Astrocyte of the spinal cord (primary cell): ENCODE results near the gene SPOCD1.

Source experiments
- DNase-seq: peaks from one replicate; pipeline ENCODE4 v3.0.0; 2011; ENCODE audit warnings: low read depth, low spot score
- H3K4me3 ChIP-seq: 2 replicates; pipeline ENCODE4 v1.5.1; 2011; ENCODE audit warnings: low read depth, mild to moderate bottlenecking, low read length, moderate library complexity
- in situ Hi-C: cut with HindIII; loops from 2 replicates; pipeline ENCODE4 v1.10.0; 2017; ENCODE audit warnings: low sequenced_read_pairs
- TF ChIP-seq, protein P1 (sequence below): IDR thresholded peaks from 2 replicates; pipeline ENCODE4 v1.5.1; 2012; ENCODE audit warnings: low read depth, mild to moderate bottlenecking, low read length, inconsistent platforms

SPOCD1 gene

DNA sequence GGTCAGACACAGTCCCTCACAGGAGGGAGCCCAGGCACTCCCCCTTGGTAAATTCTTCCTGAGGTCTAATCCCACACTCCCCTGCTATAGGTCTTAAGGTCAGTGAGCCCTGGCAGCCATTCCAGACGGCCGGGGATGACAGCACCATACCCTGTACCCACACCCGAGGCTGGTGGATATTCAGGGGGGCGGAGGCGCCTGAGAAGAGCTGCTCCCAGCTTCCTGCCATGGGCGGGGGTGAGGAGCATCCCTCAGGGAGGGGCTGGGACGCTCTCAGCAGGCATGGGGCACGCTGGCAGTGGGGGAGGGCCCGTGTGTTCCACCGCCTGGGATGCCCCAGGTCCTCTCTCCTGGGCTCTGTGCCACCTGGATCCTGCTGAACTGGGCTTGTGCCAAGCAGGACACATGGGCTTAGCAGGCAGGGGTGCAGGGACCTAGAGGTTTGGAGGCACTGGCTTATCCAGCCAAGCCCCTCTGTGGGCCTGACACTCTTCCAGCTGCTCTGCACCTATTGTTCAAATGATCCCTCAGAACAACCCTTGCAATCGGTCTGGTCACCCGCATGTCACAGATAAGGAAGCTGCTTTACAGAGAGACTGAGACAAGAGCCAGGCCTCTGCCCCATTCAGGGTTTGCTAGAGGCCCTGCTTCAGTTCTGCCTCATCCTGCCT is 46.0 kb downstream of the SPOCD1 start:
- TF ChIP-seq, protein P1, sequence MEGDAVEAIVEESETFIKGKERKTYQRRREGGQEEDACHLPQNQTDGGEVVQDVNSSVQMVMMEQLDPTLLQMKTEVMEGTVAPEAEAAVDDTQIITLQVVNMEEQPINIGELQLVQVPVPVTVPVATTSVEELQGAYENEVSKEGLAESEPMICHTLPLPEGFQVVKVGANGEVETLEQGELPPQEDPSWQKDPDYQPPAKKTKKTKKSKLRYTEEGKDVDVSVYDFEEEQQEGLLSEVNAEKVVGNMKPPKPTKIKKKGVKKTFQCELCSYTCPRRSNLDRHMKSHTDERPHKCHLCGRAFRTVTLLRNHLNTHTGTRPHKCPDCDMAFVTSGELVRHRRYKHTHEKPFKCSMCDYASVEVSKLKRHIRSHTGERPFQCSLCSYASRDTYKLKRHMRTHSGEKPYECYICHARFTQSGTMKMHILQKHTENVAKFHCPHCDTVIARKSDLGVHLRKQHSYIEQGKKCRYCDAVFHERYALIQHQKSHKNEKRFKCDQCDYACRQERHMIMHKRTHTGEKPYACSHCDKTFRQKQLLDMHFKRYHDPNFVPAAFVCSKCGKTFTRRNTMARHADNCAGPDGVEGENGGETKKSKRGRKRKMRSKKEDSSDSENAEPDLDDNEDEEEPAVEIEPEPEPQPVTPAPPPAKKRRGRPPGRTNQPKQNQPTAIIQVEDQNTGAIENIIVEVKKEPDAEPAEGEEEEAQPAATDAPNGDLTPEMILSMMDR: no peak
- DNase-seq: no peak
- no peak overlapping the region for H3K4me3 ChIP-seq
- in situ Hi-C loops: no loop called here

DNA sequence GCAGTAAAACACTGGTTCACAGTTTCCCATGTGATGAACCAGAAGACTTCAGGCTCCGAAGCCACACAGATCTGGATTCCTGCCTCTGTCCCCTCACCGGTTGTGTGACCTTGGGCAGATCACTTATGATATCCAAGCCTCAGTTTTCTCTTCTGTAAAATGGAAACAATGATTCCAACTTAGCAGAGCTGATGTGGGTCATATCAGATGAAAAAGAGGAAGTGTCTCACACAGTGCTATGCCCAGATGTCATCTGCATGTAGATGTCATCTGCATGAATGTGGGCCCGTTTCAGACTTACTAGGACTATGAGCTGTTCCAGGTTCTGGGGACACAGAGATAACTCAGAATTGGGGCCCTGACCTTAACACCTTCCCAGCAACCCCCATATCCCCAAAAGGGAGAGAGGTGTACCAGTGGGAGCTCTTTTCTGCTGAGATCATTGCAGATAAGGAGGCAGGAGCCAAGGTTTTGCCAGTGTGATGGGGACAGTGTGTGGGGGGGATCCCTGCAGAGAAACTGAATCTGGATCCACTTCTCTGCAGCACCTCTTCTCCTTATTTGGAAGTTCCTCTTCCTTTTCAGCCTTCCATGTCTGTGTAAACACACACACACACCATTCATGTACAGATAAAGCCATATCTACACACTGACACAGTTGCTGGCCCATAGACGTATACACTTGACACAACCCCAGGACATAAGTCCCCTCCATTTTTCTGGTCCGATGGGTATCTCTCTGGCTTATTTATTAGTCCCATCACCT is 46.7 kb downstream of the SPOCD1 start:
- DNase-seq: no peak
- in situ Hi-C loops: no loop called here
- no peak overlapping the region for H3K4me3 ChIP-seq
- TF ChIP-seq, protein P1: no peak

DNA sequence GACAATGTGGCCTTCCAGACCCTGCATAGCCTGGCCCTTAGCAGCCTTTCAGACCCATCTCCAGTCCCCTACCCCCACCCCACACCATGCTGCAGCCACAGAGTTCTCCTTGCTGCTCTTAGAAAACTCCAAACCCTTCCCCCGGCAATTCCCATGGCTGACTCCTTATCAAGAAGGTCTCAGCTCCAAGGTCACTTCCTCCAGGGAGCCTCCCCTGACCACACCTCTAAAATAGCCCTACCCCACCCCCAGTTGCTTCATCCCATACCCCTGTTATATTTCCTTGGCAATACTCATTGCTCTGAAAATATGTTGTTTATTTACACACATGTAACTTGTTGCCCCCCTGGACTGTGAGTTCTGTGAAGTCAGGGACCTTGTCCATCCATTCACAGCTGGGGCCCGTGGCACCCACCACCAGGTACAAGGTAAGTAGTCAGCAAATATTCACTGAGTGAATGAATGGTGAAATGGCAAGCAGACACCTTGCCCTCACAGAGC is 47.4 kb downstream of the SPOCD1 start:
- DNase-seq: no peak
- TF ChIP-seq, protein P1: no peak
- H3K4me3 ChIP-seq: no peak overlapping the region
- in situ Hi-C loops: no loop called here

DNA sequence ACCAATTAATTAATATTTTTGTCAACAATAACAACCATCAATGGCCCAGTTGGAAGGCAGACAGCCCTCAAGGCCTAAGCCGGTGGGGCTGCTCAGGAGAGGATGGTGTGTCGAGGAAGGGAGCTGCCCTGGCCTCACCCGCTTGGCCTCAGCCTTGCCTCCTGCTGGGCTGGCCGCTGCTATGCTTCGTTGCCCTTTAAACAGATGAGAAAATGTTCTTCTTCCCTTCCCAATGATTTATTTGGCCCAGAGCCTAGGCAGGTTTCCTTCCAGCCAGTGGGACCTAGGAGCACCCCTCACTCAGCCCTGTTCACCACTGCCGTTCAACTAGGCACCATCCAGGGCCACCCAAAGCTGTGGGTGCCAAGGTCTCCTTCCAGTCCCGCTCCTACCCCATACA is 48.6 kb downstream of the SPOCD1 start:
- DNase-seq: no peak
- in situ Hi-C loops: no loop called here
- TF ChIP-seq, protein P1: no peak
- H3K4me3 ChIP-seq: no peak overlapping the region

DNA sequence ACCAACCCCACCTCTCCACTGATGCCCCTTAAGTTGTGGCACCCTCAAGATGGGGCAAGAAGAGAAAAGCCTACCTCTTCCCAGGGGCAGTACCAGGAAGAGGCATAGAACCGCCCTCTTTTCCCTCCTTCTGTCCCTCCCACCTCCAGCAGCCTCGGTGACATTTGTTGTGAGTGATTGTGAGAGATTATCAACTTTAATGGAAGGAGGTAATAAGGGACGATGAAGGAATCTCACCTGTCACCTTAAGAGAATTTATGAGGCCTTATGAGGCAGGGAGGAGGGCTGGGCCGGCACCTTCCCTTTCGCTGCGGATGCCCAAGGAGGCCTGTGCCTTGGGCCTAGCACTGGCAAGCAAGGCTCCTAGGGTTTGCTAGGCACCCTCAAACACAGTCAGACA is 50.3 kb downstream of the SPOCD1 start:
- DNase-seq: no peak
- TF ChIP-seq, protein P1: no peak
- in situ Hi-C loops: no loop called here
- no peak overlapping the region for H3K4me3 ChIP-seq

DNA sequence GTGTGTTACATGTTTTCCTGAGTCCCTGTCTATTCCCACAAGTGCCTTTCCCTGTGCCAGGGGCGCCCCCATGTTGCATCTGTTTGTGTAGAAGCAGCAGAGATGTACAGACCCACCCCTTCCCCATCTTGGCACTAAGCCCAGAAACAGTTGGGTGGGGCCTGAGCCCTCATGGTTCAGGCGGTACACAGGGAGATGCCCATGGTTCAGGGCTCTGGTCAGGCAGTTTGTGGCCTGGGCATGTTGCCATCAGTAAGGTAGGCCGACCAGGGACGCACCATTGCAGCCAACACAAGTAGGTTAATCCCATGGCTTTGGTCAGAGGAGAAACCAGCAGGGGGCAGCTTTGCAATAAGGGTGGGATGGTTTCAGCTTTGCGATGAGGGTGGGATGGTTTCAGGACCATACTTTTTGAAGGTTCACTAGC is 50.8 kb downstream of the SPOCD1 start:
- TF ChIP-seq, protein P1: peak; percentile 30
- in situ Hi-C loops: no loop called here
- H3K4me3 ChIP-seq: no peak overlapping the region
- no peak for DNase-seq
